ENCODE results near the gene WTIP. TPM values are rescaled to one million over a fixed set of nuclear protein-coding genes. Genes with fewer than 3 reads are reported as not detected.

The WTIP gene
- total and polyA plus RNA-seq, 2 of the 4 experiments (the other 2 are of a cell fraction): 30.3 to 48.9 TPM

GRCh38 chr19:34471906-34472700 lies 9.5 kb upstream of the WTIP start:
- dilution Hi-C loops (cut with HindIII; ENCODE audit: low sequenced_read_pairs, unreplicated experiment) (no loop called here), in situ Hi-C loops (cut with MboI; ENCODE audit: low sequenced_read_pairs) (no loop called here)

More at GRCh38 chr19:34471906-34472700, 9.5 kb upstream of the WTIP start:
- Histone ChIP-seq H2BK20ac (ENCODE audit: low read depth, low read length) (no peak overlapping the region), H3K4ac (ENCODE audit: low read depth, low read length) (no peak overlapping the region), H4K8ac (ENCODE audit: low read depth in 2 of 2, low read length in 2 of 2) (no peak overlapping the region), H3K56ac (ENCODE audit: extremely low read depth, insufficient read depth, low read length) (no peak overlapping the region), H2AK9ac (replicated peaks; ENCODE audit: low read depth, low read length, poor library complexity) (no peak overlapping the region), H3K18ac (ENCODE audit: low read depth, low read length) (no peak overlapping the region), H3K27ac (ENCODE audit: insufficient read depth, low read length) (no peak overlapping the region), H2AFZ (replicated peaks; ENCODE audit: low read length, poor library complexity) (no peak overlapping the region), H2AK5ac (ENCODE audit: low read depth, low read length) (no peak overlapping the region), H3K27me3 (ENCODE audit: control insufficient read depth, insufficient read depth, low read length) (no peaks in the 10 kb centered on the region), H3K79me1 (ENCODE audit: low read depth in 1 of 2, low read length in 2 of 2) (peaks cover 6 to 38% of the 10 kb centered on the region in 2 experiments), H4K91ac (ENCODE audit: insufficient read depth, low read depth, low read length) (no peak overlapping the region), H3K4me1 (ENCODE audit: control insufficient read depth, insufficient read depth, low read length) (peaks cover 6% of the 10 kb centered on the region), H3K9me3 (ENCODE audit: control insufficient read depth, insufficient read depth, low read length) (no peaks in the 10 kb centered on the region), H3K4me3 (ENCODE audit: insufficient read depth, low read depth, low read length) (no peak overlapping the region), H2BK15ac (ENCODE audit: low read depth, low read length) (no peak overlapping the region), H3K9ac (ENCODE audit: low read depth, low read length) (no peak overlapping the region), H3K4me2 (ENCODE audit: low read depth, low read length) (no peak overlapping the region), H2BK5ac (ENCODE audit: low read depth, low read length, poor library complexity, severe bottlenecking) (no peak overlapping the region), H3K14ac (replicated peaks; ENCODE audit: low read depth, low read length) (no peak overlapping the region), H4K5ac (ENCODE audit: low read depth, low read length) (no peak overlapping the region), H3K36me3 (ENCODE audit: control insufficient read depth, insufficient read depth, low read length) (peaks cover 25% of the 10 kb centered on the region), H3K9me1 (ENCODE audit: insufficient read depth, low read length) (peaks cover 14% of the 10 kb centered on the region), H3K23ac (ENCODE audit: low read depth, low read length) (0 out of 2 replicates have a peak overlapping the region, but pooled peaks have one; percentile 29), H4K20me1 (ENCODE audit: insufficient read depth, low read length) (peaks cover 12% of the 10 kb centered on the region), H2BK120ac (ENCODE audit: low read depth, low read length) (no peak overlapping the region)
- CTCF ChIA-PET: no interaction called here
- intact Hi-C loops (cut with micrococcal nuclease): loop anchor here (5.0 kb wide), 1 partner anchor 40 kb away; no protein-coding TSS in a partner anchor
- WGBS, 2 experiments (ENCODE audit: extremely low coverage in 2 of 2, insufficient read length in 1 of 2): 100% methylated on average over 1 of the region's 8 CpGs; no CpG with 5 or more reads in 1 of the 2 experiments
- ATAC-seq (ENCODE audit: low read depth) (no peak), DNase-seq (no peak)
- TF ChIP-seq, protein P1, sequence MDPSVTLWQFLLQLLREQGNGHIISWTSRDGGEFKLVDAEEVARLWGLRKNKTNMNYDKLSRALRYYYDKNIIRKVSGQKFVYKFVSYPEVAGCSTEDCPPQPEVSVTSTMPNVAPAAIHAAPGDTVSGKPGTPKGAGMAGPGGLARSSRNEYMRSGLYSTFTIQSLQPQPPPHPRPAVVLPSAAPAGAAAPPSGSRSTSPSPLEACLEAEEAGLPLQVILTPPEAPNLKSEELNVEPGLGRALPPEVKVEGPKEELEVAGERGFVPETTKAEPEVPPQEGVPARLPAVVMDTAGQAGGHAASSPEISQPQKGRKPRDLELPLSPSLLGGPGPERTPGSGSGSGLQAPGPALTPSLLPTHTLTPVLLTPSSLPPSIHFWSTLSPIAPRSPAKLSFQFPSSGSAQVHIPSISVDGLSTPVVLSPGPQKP (IDR thresholded peaks at IDR 0.05; ENCODE audit: borderline replicate concordance, low read depth, low read length): no peak
- TF ChIP-seq MAFK (IDR thresholded peaks at IDR 0.05; ENCODE audit: low read depth, low read length) (no peak), SMC3 (IDR thresholded peaks at IDR 0.05; ENCODE audit: low read depth, low read length) (no peak), CEBPB (IDR thresholded peaks at IDR 0.05; ENCODE audit: low read depth, low read length) (no peak), NFE2L2 (IDR thresholded peaks at IDR 0.05; ENCODE audit: low read depth, low read length) (no peak), CHD1 (IDR thresholded peaks at IDR 0.05; ENCODE audit: low read depth, low read length) (no peak), MXI1 (IDR thresholded peaks at IDR 0.05; ENCODE audit: borderline replicate concordance, low read depth, low read length) (no peak), MAZ (IDR thresholded peaks at IDR 0.05; ENCODE audit: borderline replicate concordance, low read depth, low read length) (no peak), RAD21 (IDR thresholded peaks at IDR 0.05; ENCODE audit: low read length) (no peak), CTCF (conservative IDR thresholded peaks at IDR 0.05; ENCODE audit: low read depth, low read length) (no peak), RFX5 (IDR thresholded peaks at IDR 0.05; ENCODE audit: low read depth, low read length) (no peak), BHLHE40 (IDR thresholded peaks at IDR 0.05; ENCODE audit: low read depth, low read length) (no peak), RCOR1 (IDR thresholded peaks at IDR 0.05; ENCODE audit: insufficient replicate concordance, low read length) (no peak)
- POLR2A ChIA-PET (ENCODE audit: unreplicated experiment): no interaction called here
- BruUV-seq (replicated peaks): no TSS peak
